Measurements from ENCODE around the gene TNRC18.

GRCh38 chr7:5350600-5351385, 72.8 kb downstream of the TNRC18 start:
- no peak for TF ChIP-seq POLR2A (IDR thresholded peaks at IDR 0.05; ENCODE audit: low read depth, low read length)
- TF ChIP-seq POLR2AphosphoS5 (IDR thresholded peaks at IDR 0.05; ENCODE audit: low read depth, low read length) = no peak
